PC-3 (cell line): ENCODE measurements around the gene HID1. TPM values are rescaled to one million over a fixed set of nuclear protein-coding genes. Genes with fewer than 3 reads are reported as not detected.

Experiments used
- ATAC-seq: fragments of 200-7000 bp; cut with Tn5 transposase; 2 replicates; pipeline ENCODE4 v1.9.1; 2020; ENCODE audit warnings: mild to moderate bottlenecking, moderate library complexity
- BruUV-seq: library from RNA; stranded (reverse); fragments of 400-500 nt; replicated peaks from 2 replicates; lab custom pipeline; 2021; lab: Mats Ljungman, UMichigan
- CTCF ChIA-PET: fragments of 300-600 bp; sonication (Branson Sonifier 250); formaldehyde crosslinking; loops from one replicate; lab custom pipeline; 2022; ENCODE audit warnings: antibody characterized with exemption; lab: Charles Lee
- POLR2A ChIA-PET: fragments of 300-600 bp; sonication (Branson Sonifier 250); formaldehyde crosslinking; loops from one replicate; lab custom pipeline; 2022; ENCODE audit warnings: antibody characterized with exemption; ENCODE audit not compliant: unreplicated experiment; lab: Charles Lee
- DNase-seq: peaks from one replicate; pipeline ENCODE4 v3.0.0-alpha.2; 2015
- H2AFZ ChIP-seq: fragments of 300-600 bp; sonication (generic); 2 replicates; pipeline ENCODE4 v1.6.0; 2016; ENCODE audit warnings: antibody characterized with exemption, low read length
- H3F3A ChIP-seq: fragments of 300-600 bp; sonication (generic); one replicate; pipeline ENCODE4 v1.6.0; 2017; ENCODE audit warnings: antibody characterized with exemption, low read length, control low read depth, mild to moderate bottlenecking; ENCODE audit not compliant: unreplicated experiment
- H3K27ac ChIP-seq: fragments of 300-600 bp; sonication (generic); 2 replicates; pipeline ENCODE4 v1.5.1; 2016; ENCODE audit warnings: mild to moderate bottlenecking, low read length
- H3K27me3 ChIP-seq: fragments of 300-600 bp; sonication (generic); 2 replicates; pipeline ENCODE4 v1.6.1; 2016; ENCODE audit warnings: low read length, mixed read lengths
- H3K36me3 ChIP-seq: fragments of 300-600 bp; sonication (generic); 2 replicates; pipeline ENCODE4 v1.6.1; 2016; ENCODE audit warnings: low read depth, mixed run types, low read length, mixed read lengths
- H3K4me1 ChIP-seq: fragments of 300-600 bp; sonication (generic); 2 replicates; pipeline ENCODE4 v1.5.1; 2016; ENCODE audit warnings: low read length; ENCODE audit not compliant: insufficient read depth
- H3K4me2 ChIP-seq: fragments of 300-600 bp; sonication (generic); 2 replicates; pipeline ENCODE4 v1.6.0; 2016; ENCODE audit warnings: low read length
- H3K4me3 ChIP-seq: fragments of 300-600 bp; sonication (generic); 2 replicates; pipeline ENCODE4 v1.5.1; 2016; ENCODE audit warnings: mild to moderate bottlenecking, low read length, mixed read lengths
- H3K79me2 ChIP-seq: fragments of 300-600 bp; sonication (generic); 2 replicates; pipeline ENCODE4 v1.6.1; 2017; ENCODE audit warnings: low read length, mixed read lengths
- H3K9ac ChIP-seq: fragments of 300-600 bp; sonication (generic); 2 replicates; pipeline ENCODE4 v1.6.0; 2016; ENCODE audit warnings: mild to moderate bottlenecking, low read length
- H3K9me2 ChIP-seq: fragments of 300-600 bp; sonication (generic); replicated peaks from 2 replicates; pipeline ENCODE4 v1.6.1; 2016; ENCODE audit warnings: mixed run types, low read length, mixed read lengths
- H3K9me3 ChIP-seq: fragments of 300-600 bp; sonication (generic); 2 replicates; pipeline ENCODE4 v1.6.1; 2016; ENCODE audit warnings: low read length, mixed read lengths
- H4K20me1 ChIP-seq: fragments of 300-600 bp; sonication (generic); 2 replicates; pipeline ENCODE4 v1.6.1; 2016; ENCODE audit warnings: low read length, mixed read lengths
- EZH2 ChIP-seq: fragments of 300-600 bp; sonication (generic); IDR thresholded peaks from one replicate; pipeline ENCODE4 v1.6.1; 2017; ENCODE audit warnings: antibody characterized with exemption, mild to moderate bottlenecking, low read length; ENCODE audit not compliant: unreplicated experiment
- EZH2phosphoT487 ChIP-seq: fragments of 300-600 bp; sonication (generic); IDR thresholded peaks from 2 replicates; pipeline ENCODE4 v1.6.1; 2018; ENCODE audit warnings: mild to moderate bottlenecking, antibody characterized with exemption, low read length, borderline replicate concordance
- intact Hi-C: fragments of 100-400 bp; cut with micrococcal nuclease; formaldehyde crosslinking; loops from 2 replicates; pipeline ENCODE4 v1.9.0; 2023
- total RNA-seq: library from RNA; depleted of rRNA; stranded (reverse); fragments of >200 nt; gene quantifications from 2 replicates; pipeline ENCODE4 v1.2.3, GENCODE V29; 2014
- TF ChIP-seq, protein P1 (sequence below): fragments of 300-600 bp; sonication (generic); conservative IDR thresholded peaks from 2 replicates; pipeline ENCODE4 v1.5.1; 2017; ENCODE audit warnings: antibody characterized with exemption, low read depth, mild to moderate bottlenecking, low read length

Gene HID1
- total RNA-seq, 1 experiment from 2014 or later, result 40.6 TPM

DNA sequence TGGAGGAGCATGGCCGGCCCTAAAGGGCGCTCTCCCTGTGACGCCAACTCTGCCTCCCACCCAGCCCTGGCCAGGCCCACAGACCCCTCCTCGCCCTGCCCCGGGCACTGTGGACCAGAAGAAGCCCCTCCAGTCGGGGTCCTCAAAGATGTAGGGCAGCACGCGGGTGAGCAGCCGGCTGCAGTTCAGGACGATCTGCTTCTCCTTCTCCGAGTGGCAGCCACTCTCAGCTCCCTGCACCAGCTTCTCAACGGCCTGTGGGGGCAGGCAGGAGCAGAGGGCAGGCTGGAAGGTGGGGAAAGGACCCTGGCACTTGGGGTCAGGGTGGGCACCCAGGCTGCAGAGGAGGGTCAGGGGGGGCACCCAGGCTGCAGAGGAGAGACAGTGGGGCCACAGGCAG lies 8.9 kb downstream of the HID1 start:
- intact Hi-C loops, result loop anchor here (5.0 kb wide), 1 partner anchor 239 kb away; no protein-coding TSS in a partner anchor
- no peaks in the 10 kb centered on the region for H3K27me3 ChIP-seq
- no peaks in the 10 kb centered on the region for H3K9me2 ChIP-seq
- CTCF ChIA-PET, result interaction anchor here (0.6 to 1.1 kb wide), 2 partner anchors 24 to 48 kb away, joined by 3 to 4 read pairs; partner anchors contain the start of gene CDR2L
- peaks cover 10% of the 10 kb centered on the region for H3K4me1 ChIP-seq
- H2AFZ ChIP-seq, result no peak overlapping the region
- H3K9ac ChIP-seq, result no peak overlapping the region
- BruUV-seq, result no TSS peak
- H3K4me2 ChIP-seq, result no peak overlapping the region
- DNase-seq, result no peak
- POLR2A ChIA-PET, result interaction anchor here (0.6 kb wide), 2 partner anchors 100 to 426 kb away, joined by 3 to 6 read pairs; no protein-coding TSS in a partner anchor
- H3K27ac ChIP-seq, result no peak overlapping the region
- no peaks in the 10 kb centered on the region for H3K9me3 ChIP-seq
- ATAC-seq, result no peak
- H4K20me1 ChIP-seq, result no peaks in the 10 kb centered on the region
- no peaks in the 10 kb centered on the region for H3K79me2 ChIP-seq
- TF ChIP-seq EZH2 (no peak), EZH2phosphoT487 (no peak)
- TF ChIP-seq, protein P1, sequence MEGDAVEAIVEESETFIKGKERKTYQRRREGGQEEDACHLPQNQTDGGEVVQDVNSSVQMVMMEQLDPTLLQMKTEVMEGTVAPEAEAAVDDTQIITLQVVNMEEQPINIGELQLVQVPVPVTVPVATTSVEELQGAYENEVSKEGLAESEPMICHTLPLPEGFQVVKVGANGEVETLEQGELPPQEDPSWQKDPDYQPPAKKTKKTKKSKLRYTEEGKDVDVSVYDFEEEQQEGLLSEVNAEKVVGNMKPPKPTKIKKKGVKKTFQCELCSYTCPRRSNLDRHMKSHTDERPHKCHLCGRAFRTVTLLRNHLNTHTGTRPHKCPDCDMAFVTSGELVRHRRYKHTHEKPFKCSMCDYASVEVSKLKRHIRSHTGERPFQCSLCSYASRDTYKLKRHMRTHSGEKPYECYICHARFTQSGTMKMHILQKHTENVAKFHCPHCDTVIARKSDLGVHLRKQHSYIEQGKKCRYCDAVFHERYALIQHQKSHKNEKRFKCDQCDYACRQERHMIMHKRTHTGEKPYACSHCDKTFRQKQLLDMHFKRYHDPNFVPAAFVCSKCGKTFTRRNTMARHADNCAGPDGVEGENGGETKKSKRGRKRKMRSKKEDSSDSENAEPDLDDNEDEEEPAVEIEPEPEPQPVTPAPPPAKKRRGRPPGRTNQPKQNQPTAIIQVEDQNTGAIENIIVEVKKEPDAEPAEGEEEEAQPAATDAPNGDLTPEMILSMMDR, result peak; percentile 29; the same call in 1 of the 2 replicates
- H3F3A ChIP-seq, result no peaks in the 10 kb centered on the region
- no peaks in the 10 kb centered on the region for H3K36me3 ChIP-seq
- H3K4me3 ChIP-seq, result no peak overlapping the region

DNA sequence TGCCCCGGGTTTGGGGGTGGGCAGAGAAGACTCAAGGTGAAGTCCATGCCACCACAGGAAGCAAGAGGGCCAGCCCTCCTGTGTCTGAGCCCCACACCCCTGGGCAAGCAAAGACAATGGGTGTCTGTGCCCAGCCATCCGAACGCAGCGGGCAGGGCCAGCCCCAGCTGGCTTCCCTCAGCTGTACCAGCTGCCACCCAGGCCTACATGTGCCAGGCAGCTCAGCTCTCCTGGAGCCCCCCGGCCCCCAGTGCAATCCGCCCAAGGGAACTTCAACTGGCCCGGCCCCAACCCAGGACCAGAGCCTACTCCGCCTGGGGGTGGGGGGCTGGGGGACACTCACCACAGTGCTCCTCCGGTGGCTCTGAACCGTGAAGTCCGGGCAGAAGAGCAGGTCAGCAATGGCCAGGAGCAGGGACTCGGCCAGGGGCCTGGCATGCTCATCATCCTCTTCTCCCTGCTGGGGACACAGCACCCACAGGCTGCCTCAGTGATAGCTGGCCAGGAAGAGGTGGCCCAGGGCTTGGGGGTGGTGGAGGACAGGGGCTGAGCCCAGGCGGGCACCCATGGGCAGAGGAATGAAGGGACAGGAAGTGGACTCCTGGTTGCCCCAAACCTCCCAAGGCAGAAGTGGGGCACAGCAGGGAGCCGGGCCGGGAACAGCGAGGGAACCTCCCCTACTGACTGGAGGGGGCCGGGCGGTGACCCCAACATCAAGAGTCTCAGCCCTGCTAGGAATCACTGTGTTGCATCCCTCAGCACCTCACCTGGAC lies 9.8 kb downstream of the HID1 start:
- no peaks in the 10 kb centered on the region for H4K20me1 ChIP-seq
- H3K79me2 ChIP-seq, result no peaks in the 10 kb centered on the region
- TF ChIP-seq EZH2phosphoT487, result no peak
- TF ChIP-seq EZH2, result no peak
- TF ChIP-seq, protein P1, result no peak
- no peak overlapping the region for H2AFZ ChIP-seq
- TSS peak; percentile 11 for BruUV-seq
- no peak for ATAC-seq
- POLR2A ChIA-PET, result no interaction called here
- no peaks in the 10 kb centered on the region for H3K9me3 ChIP-seq
- no peaks in the 10 kb centered on the region for H3K9me2 ChIP-seq
- intact Hi-C loops, result loop anchor here (5.0 kb wide), 1 partner anchor 239 kb away; no protein-coding TSS in a partner anchor
- no peak overlapping the region for H3K4me2 ChIP-seq
- H3K27ac ChIP-seq, result no peak overlapping the region
- CTCF ChIA-PET, result interaction anchor here (1.1 to 2.5 kb wide), 6 partner anchors 25 to 449 kb away, joined by 3 to 14 read pairs (median 6); partner anchors contain the start of gene CDR2L
- no peak overlapping the region for H3K4me3 ChIP-seq
- H3K4me1 ChIP-seq, result peaks cover 1% of the 10 kb centered on the region
- DNase-seq, result no peak
- no peaks in the 10 kb centered on the region for H3K36me3 ChIP-seq
- no peaks in the 10 kb centered on the region for H3F3A ChIP-seq
- H3K27me3 ChIP-seq, result no peaks in the 10 kb centered on the region
- no peak overlapping the region for H3K9ac ChIP-seq
